ENCODE measurements around the gene FASN. TPM values are rescaled to one million over a fixed set of nuclear protein-coding genes. Genes with fewer than 3 reads are reported as not detected.

FASN gene
- total RNA-seq, 1 donor from 2014 or later: 14.2 TPM

- no peak for DNase-seq (ENCODE audit: low spot score)
Observed at GRCh38 chr17:82028966-82029365, 69.1 kb downstream of the FASN start.

Other genes with a start within 250 kb of the FASN start
- 844 TPM for gene P4HB, start 237.7 kb downstream of the FASN start, total RNA-seq (ENCODE audit: insufficient read depth, low replicate concordance)
- gene ARHGDIA, start 226.9 kb downstream of the FASN start, total RNA-seq (ENCODE audit: insufficient read depth, low replicate concordance): 57.5 TPM
- gene ALYREF, start 206.7 kb downstream of the FASN start, total RNA-seq (ENCODE audit: insufficient read depth, low replicate concordance): 96.8 TPM
- gene ANAPC11, start 206.5 kb downstream of the FASN start, total RNA-seq (ENCODE audit: insufficient read depth, low replicate concordance): 103 TPM
- gene NPB, start 196.0 kb downstream of the FASN start, total RNA-seq (ENCODE audit: insufficient read depth, low replicate concordance): 1.4 TPM
- gene PCYT2, start 186.8 kb downstream of the FASN start, total RNA-seq (ENCODE audit: insufficient read depth, low replicate concordance): 21.2 TPM
- gene SIRT7, start 180.1 kb downstream of the FASN start, total RNA-seq (ENCODE audit: insufficient read depth, low replicate concordance): 9.9 TPM
- gene MAFG, start 170.5 kb downstream of the FASN start, total RNA-seq (ENCODE audit: insufficient read depth, low replicate concordance): 8.4 TPM
- 77.5 TPM for gene PYCR1, start 160.9 kb downstream of the FASN start, total RNA-seq (ENCODE audit: insufficient read depth, low replicate concordance)
- 0.72 TPM for gene MYADML2, start 151.0 kb downstream of the FASN start, total RNA-seq (ENCODE audit: insufficient read depth, low replicate concordance)
- not detected for gene NOTUM, start 137.0 kb downstream of the FASN start, total RNA-seq (ENCODE audit: insufficient read depth, low replicate concordance)
- 24.1 TPM for gene ASPSCR1, start 120.6 kb downstream of the FASN start, total RNA-seq (ENCODE audit: insufficient read depth, low replicate concordance)
- gene CENPX, start 75.4 kb downstream of the FASN start, total RNA-seq (ENCODE audit: insufficient read depth, low replicate concordance): 1.2 TPM
- gene LRRC45, start 74.9 kb downstream of the FASN start, total RNA-seq (ENCODE audit: insufficient read depth, low replicate concordance): 4.6 TPM
- 8.7 TPM for gene RAC3, start 66.6 kb downstream of the FASN start, total RNA-seq (ENCODE audit: insufficient read depth, low replicate concordance)
- gene DCXR, start 60.5 kb downstream of the FASN start, total RNA-seq (ENCODE audit: insufficient read depth, low replicate concordance): 22.4 TPM
- 33.2 TPM for gene RFNG, start 46.4 kb downstream of the FASN start, total RNA-seq (ENCODE audit: insufficient read depth, low replicate concordance)
- gene GPS1, start 46.3 kb downstream of the FASN start, total RNA-seq (ENCODE audit: insufficient read depth, low replicate concordance): 39.7 TPM
- gene DUS1L, start 32.4 kb downstream of the FASN start, total RNA-seq (ENCODE audit: insufficient read depth, low replicate concordance): 83.3 TPM
- gene CCDC57, start 114.6 kb upstream of the FASN start, total RNA-seq (ENCODE audit: insufficient read depth, low replicate concordance): 17.1 TPM
- gene SLC16A3, start 130.8 kb upstream of the FASN start, total RNA-seq (ENCODE audit: insufficient read depth, low replicate concordance): 140 TPM
- gene CSNK1D, start 175.5 kb upstream of the FASN start, total RNA-seq (ENCODE audit: insufficient read depth, low replicate concordance): 50.3 TPM
- gene CD7, start 219.4 kb upstream of the FASN start, total RNA-seq (ENCODE audit: insufficient read depth, low replicate concordance): 2.9 TPM
- 6.7 TPM for gene SECTM1, start 235.5 kb upstream of the FASN start, total RNA-seq (ENCODE audit: insufficient read depth, low replicate concordance)